HCEC 1CT (cell line): ENCODE results near the gene RHBDF2.

ENCODE experiments used
- DNase-seq: peaks from one replicate; pipeline ENCODE4 v3.0.0-alpha.2; 2017

The RHBDF2 gene

DNA sequence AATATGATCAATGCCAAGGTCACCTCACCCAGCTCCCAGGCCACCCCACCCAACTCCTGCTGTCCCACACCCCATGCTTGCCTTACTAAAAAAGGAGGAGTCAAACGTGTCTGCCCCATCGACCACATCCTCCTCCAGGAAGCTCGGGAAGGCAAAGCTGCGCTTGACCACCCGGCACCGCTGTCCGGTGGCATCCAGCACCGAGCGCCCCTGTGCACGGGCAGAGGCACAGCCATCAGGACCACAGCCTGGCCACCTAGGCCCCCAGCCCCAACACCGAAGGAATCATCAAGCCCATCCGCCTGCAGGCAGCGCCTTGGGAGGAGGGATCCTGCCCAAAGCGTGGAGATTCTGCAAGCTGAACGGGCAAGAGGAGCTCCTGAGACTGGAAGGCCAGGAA is 23.6 kb downstream of the RHBDF2 start:
- DNase-seq = no peak

DNA sequence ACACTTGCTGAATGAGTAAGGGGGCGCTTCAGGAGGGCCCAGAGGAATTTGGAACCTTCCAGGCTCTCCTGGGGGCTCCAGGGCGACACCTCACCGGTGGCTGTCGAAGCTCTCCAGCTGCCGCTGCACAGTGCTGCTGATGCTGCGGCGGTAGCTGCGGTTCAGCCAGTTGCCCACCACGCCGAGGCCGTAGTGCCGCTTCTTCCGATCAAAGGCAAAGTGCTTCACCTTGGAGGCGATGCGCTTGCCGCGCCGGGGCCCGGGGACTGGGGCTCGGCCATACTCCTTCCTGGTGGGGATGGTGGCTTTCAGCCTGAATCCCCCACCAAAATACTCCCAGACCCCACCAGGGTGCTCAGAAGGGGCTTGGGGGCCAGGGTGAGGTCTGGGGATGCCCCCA is 24.5 kb downstream of the RHBDF2 start:
- DNase-seq = no peak

DNA sequence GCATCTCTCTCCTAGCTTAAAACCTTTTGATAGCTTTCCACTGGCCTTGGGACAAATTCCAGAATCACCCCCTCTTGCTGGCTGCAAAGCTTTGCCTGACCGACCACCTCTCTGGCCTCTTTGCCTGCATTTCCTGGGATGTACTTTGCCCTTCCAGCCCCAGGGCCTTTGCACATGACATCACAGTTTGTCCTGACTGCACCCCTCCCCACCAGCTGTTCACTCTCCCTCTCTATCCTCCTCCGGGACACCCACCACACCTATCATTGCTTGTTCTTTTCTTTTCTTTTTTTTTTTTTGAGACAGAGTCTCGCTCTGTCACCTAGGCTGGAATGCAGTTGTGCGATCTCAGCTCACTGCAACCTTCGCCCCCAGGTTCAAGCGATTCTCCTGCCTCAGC is 25.9 kb downstream of the RHBDF2 start:
- no peak for DNase-seq

DNA sequence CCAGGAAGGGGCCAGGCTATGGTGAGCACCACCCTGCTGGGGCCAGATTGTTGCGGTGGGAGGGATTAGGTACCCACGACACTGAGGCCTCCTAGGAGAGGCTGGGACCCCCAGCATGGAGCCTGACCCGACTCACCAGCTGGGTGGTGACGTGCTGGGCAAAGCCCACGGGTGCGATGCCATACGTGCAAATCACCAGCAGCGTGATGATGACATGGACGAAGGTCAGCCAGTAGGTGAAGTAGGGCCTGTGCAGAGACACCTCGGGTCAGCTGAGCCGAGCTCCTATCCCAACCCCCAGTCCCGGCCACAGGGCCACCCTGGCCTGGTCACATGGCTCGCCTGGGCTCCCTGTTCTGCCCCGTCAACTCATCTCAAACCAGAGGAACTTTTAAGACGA is 26.3 kb downstream of the RHBDF2 start:
- DNase-seq = no peak

DNA sequence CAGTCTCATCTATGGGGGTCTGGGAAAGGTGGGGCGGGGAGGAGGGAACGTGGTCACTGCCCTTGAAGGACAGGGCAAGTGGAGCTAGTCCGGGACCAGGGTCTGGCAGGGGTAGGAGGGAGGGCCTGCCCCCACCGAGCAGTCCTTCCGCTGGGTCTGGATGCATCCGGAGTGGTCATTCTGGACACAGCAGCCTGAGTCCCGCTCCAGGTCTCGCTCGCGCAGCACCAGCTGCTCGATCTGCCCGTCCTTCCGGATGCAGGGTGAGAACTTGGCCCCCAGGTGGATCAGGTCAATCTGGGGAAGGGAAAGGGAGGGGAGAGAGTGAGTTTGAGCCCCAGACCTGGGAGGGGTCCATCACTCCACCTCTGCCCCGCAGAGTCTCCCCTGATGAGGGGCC is 27.0 kb downstream of the RHBDF2 start:
- no peak for DNase-seq

DNA sequence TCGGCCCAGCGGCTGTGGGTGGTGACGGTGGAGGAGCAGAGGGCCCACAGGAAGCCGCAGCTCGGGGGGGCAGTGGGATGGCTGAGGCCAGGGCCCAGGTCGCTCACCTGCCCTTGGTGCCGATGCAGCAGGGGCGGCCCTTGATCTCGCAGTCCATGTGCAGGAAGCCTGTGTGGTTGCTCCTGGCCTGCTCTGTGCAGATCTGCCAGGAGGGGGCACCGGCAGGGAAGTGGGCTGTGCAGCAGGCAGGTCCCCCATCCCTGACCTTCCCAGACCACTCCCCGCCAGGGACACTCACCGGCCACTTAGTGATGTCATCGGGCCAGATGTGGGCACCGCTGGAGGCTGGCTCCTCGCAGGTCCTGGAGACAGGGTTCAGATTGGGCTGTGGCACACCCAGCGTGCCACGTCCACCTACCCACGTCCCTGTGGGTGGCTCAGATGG is 27.7 kb downstream of the RHBDF2 start:
- no peak for DNase-seq

DNA sequence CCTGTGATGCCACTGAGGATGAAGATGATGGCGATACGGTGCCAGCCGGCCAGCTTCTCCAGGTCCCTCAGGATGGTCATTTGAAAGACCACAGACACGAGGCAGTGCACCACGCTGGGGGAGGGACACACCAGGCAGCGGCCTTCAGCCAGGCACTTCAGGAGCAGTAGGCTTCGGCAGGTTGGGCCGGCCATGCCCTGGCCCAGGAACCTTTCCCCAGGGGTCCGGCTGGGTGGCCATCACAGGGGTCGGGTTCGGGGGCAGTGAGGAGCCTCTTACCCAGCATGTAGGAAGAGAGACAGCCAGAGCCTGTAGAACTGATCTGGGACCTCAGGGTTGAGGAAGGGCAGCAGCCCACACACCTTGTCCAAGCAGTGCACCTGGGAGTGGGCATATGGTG is 28.5 kb downstream of the RHBDF2 start:
- no peak for DNase-seq

- DNase-seq = no peak
These were observed 29.0 kb downstream of the RHBDF2 start for GRCh38 chr17:76472258-76472645.

GRCh38 chr17:76471498-76472257 is 29.5 kb downstream of the RHBDF2 start:
- no peak for DNase-seq

- no peak for DNase-seq
These were observed 31.1 kb downstream of the RHBDF2 start for GRCh38 chr17:76469991-76470739.

DNA sequence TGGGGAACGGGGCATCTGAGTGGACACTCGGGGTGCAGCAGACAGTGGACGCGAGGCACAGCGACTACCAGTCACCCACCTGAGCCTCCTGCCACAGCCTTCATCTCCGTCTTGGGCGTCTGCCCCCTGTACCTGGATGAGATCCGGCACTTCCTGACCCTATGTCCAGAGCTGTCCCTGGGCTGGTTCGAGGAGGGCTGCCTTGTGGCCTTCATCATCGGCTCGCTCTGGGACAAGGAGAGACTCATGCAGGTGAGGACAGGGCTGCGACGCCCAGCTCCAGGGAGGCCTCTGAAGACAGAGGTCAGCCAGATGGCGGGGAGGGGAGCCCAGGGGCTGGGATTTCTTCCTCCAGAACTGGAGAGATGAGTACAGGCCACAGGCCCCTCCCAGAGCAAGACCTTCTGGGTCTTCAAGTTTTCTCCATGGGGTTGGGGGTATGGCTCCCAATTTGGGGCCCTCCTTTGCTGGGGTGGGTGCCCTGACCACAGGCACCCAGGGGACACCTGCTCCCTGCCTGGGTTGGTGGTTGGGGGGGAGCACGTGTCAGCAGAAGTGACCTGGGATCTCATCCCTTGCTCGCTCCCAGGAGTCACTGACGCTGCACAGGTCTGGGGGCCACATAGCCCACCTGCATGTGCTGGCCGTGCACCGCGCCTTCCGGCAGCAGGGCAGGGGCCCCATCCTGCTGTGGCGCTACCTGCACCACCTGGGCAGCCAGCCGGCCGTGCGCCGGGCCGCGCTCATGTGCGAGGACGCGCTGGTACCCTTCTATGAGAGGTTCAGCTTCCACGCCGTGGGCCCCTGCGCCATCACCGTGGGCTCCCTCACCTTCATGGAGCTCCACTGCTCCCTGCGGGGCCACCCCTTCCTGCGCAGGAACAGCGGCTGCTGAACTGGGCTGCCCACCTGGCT is 31.9 kb downstream of the RHBDF2 start:
- DNase-seq = no peak

GRCh38 chr17:76468634-76469010 is 32.6 kb downstream of the RHBDF2 start:
- no peak for DNase-seq

DNA sequence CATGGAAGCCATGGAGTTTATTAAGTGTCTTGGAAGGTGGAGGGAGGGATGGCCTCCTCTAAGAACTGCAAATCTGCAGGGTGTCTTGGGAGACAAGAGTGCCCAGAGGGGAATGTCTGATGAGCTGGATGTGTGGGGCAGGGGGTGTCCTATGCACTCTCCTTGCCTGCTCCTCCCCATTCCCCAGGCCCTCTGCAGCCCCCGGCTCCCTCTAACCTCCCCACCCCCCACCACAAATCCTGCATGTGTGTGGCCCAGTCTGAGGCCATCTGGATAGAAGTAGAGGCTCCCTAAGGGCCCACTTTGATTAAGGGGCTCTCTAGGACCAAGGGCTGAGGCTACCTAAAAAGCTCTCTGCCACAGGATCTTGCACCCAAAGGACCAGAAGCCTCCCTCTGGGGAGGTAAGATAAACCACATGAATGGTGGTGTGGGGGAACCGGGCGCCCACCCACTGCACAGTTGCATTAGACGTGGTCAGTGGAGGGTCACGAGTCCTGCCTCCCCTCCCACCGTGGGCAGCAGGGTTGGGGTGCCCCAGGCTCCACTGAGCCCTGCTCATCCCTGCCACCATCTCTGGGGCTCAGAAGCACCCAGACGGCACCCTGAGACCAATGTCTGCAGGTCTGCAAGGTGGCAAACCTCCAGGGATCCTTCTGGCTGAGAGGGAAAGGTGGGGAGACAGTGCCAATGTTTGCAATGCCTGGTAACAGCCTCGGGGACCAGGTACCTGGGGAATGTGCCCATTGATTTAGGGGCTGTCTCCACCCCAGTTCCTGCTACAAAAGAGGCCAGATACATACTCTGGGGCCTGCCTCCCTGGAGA is 33.2 kb downstream of the RHBDF2 start:
- no peak for DNase-seq

GRCh38 chr17:76467366-76467765 is 33.9 kb downstream of the RHBDF2 start, which contains the start of gene AANAT:
TSS of gene AANAT (plus strand) at chr17:76467603. CDS start at chr17:76468747, 1,144 bp downstream.
- no peak for DNase-seq

DNA sequence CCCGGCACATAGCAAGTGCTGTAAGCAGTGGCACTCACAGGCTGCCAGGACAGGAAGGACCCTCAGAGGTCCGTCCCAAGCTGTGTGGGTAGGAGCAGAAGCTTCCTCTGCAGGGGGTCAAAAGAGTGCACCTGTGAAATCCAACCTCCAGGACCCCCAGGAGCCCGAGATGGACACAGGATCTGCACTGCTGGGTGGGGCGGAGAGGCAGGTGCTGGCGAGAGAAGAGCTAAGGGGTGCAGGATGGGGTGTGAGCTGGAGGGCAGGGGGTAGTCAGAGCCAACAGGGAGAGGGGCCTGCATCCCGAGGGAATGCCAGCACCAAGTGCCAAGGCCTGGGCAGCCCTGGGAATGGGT is 34.5 kb downstream of the RHBDF2 start:
- DNase-seq = no peak

DNA sequence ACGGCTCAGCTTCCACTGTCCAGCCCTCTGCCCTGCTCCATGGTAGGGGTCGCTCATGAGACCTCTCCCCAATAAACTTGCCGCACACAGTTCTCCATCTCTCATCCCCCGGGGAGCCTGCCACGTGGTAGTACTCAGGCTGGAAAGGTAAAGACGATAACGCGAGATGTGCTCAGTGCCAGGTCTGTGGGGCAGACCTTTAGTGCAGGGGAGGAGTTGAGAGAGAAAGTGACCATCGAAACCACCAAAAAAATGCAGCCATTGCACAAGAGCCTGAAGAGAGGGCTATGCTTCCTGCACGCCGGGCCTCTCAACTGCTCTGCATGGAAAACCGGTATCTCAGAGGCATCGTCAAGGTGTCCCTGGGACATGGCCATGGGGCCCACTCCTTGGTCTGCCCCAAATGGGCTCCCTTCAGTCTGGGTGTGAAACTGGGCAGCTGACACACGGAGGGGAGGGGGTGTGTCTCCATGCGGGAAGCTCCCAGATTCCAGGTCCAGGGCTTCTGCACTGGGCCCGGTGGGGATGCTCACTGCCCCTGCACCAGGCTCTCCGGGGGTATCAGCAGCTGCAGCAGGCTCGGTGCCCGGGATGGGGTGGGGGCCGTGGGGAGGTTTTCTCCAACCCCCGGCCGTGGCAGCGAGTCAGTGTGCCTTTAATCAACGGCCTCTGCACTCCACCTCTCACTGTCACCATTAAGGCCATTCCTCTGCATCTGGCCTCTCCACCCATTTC is 38.5 kb downstream of the RHBDF2 start:
- DNase-seq = no peak

- no peak for DNase-seq
These were observed 39.3 kb downstream of the RHBDF2 start for GRCh38 chr17:76461765-76462555.

DNA sequence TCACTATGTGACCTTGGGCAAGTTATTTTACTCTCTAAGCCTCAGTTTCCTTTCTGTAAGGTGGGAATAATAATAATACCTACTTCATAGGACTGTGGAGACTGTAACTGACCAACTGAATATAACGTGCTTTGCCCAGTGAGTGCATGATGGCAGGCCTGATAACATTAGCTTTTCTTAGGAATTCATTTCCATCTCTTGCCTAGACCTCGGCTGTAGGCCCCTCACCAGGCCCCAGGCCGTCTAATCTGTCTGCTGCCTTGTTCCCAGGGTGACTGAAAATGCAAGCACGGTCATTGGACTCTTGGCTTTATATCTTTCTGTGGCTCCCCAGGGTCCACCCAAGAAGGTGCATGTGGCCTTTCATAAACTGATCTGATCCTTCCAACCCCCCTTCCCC is 41.5 kb downstream of the RHBDF2 start:
- no peak for DNase-seq

DNA sequence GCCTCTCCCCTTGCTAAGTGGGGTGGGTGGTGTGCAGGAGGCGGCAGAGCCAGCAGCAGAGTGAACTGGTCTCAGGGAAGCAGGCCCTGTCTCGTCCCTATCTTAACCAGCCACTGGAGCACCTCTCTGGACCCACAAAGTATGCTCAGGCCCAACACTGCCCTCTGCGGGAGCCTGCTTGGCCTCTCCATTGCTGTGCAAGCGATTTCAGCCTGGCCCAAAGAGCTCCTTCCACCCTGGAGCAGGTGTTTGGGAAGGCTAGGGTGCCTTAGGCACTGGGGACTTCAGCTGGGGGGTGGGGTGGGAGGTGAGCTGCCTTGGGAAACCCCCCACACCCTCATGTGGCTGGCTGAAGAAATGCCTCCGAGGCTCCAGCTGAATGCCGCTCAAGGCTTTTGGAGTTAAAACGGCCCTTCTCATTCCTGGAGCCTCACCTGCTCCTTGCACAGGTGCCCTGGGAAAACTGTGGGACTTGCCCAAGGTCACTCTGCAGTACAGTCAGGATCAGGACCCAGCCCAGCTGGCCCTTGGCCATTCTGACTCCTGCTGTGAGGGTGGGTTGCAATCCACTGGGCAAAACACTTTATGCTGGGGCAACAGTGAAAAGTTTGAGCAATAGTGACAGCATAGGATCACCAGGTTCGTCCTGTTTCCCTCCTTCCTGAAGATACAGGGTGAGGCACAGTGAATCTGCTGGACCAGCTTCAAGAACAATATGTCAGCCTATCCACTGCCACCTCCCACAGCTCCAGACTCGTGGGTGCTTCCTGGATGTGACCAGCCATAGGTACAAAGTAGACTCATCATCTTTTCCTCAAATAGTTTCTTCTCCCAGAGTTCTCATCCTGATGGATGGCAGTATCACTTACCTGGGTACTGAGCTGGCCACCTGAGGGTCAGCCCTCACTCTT is 42.4 kb downstream of the RHBDF2 start:
- DNase-seq = peak; percentile 56

DNA sequence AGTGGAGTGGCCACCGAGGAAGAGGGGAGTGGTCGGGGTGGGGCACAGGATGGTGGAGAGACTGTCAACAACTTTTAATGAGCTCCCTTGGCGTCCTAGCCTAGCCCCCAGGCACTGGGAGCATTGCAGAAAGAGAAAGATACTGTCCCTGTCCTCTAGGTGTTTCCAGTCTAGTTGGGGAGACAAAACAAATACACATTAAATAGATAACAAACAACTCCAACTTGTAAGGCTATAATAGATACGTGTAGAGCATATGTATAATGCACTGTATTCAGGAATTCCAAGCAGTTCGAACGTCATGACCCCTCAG is 47.8 kb downstream of the RHBDF2 start:
- no peak for DNase-seq
